IPS-18c (cell line): ENCODE measurements around the gene PCBP3.
A peak's percentile ranks its signal among the peaks of the same experiment; 100 is the strongest.
"Not testable (repeated sequence)": the region's sequence is repeated elsewhere in the genome, so short reads cannot be mapped to it uniquely, and the experiment has no call there.

Source experiments
- H3K4me3 ChIP-seq: 2 replicates; pipeline ENCODE4 v1.7.0; 2013; ENCODE audit warnings: low read depth, mild to moderate bottlenecking, low read length, moderate library complexity; ENCODE audit not compliant: insufficient read depth
- H3K9me3 ChIP-seq: one replicate; pipeline ENCODE4 v1.6.1; 2013; ENCODE audit warnings: mild to moderate bottlenecking, low read length, moderate library complexity; ENCODE audit not compliant: control insufficient read depth, insufficient read depth

The PCBP3 gene

DNA sequence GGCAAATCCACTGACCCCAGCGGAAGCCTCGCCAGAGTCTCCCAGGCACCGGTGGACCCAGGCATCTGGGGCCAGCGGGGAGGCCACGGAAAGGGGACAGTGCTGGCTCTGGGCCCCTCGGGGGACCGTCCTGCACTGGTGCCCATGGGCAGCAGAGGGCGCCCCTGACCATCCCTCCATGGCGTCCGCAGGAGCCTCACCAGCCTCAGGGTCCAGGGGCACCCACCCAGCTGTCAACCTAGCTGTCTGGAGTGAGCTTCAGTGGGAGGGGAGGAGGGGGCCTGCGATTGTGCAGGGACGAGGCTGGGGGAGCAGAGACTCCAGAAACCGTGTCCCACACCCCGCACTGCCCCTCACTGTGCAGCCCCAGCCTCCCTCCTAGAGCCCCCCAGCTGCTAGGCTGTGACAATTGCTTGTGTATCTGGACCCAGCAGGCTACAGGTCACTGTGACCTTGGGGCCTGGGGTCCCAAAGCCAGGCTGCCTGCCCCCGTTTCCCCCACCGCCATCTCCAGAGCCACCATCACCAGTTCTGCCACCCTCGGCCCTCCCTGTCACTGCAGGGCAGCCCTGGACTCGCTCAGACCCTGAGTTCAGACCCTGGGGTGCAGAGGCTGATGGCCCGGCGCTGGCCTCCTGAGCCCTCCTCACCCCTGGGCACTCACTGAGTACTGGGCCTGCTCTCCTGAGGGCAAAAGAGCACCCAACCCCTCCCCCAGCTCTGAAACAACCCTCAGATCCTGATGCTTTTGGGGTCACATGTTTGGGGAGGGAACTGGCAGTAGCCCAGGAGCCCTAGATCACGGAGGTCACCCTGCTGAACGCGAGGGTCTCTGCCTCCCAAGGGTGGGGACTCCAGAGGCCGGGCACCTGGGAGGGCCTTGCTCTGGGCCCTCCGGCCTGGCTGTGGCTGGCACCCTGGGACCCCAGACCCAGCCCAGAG lies 327.4 kb downstream of the PCBP3 start:
- no peak overlapping the region for H3K4me3 ChIP-seq
- no peaks in the 10 kb centered on the region for H3K9me3 ChIP-seq

DNA sequence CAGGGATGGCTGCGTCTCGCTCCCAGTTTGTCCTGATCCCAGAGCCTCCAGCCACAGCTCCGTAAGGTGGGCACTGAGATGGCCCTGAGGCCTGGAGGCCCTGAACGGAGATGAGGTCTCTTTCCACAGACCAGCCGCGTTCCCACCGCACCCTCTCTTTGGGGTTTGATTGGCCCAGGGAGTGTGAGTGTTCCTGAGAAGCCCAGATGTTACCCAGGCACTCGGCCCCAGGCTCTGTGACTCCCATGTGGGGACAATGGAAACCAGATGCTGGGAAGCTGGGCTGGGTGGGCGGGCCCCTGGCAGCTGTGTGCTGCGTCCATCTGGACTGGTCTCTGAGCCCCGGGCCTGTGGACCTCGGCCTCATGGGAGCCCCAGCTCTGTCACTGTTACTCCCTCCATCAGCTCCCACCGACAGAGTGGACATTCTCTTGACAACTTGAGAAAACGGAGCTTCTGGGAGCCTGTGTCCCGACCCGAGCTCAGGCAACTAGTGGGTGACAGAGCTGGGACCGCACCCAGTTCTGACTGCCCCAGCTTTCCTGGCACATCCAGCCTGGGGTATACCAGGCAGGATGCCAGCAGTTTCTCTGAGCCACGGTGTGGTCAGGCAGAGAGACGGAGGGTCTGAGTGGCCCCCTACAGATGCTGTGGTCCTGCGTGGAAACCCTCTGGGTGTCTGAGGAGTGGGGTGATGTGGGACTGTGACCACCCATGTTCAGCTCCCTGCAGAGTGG lies 328.3 kb downstream of the PCBP3 start:
- no peak overlapping the region for H3K4me3 ChIP-seq

DNA sequence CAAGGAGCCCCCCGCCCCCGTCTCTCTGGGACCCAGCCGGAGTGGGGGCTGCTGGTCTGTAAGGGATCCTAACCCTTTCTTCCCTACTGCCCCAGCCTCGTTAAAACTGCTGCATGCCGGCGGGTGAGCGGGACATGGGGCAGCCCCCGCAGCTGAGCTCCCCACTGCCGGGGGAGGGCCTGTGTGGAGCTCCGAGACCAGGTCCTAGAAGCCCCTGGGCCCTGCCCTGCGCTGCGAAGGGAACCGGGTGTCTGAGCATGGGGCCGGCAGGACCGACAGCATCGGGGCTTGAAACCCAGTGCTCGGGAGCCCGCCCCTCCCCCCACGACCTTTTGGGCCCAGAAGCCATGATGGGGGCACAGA lies 328.8 kb downstream of the PCBP3 start:
- Histone ChIP-seq H3K9me3 (no peaks in the 10 kb centered on the region), H3K4me3 (peak overlapping the region; percentile 66)

More for the DNA sequence above, 328.3 kb downstream of the PCBP3 start:
- H3K9me3 ChIP-seq, result no peaks in the 10 kb centered on the region

DNA sequence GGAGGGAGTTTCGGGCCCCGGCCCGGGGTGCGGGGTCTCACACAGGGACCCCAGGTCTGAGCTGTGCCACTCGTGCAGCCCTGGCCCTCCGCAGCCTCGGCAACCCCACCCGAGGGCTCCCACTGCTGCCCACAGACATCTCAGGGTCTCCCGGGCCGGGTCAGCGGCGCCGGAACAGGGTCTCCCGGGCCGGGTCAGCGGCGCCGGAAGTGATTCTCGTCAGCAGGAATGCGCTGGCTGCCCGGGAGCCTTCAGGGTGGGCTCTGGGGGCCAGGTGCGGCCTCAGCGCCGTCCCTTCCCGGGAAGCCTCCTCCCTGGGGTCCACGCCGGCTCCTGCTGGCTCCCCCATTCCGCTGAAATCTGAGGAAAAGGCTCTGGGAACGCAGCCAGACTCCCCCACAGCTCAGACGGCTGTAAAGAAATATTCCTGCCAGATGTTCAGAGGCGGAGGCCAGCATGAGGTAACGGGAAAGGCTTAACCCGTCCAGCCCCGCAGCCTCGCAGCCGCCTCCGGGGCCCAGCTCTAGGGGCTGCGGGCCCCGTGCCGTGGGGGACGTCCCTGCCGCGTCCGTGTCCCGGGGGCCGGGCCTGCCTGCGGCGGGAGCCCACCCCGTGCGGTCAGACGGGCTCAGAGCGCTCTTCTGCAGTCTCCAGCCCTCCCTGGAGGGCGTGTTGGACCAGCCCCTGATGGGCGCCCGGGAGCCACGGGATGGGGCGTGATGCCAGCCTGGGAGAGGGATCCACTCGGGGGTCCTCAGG lies 329.4 kb downstream of the PCBP3 start:
- Histone ChIP-seq H3K4me3 (peak overlapping the region; percentile 66), H3K9me3 (no peaks in the 10 kb centered on the region)

DNA sequence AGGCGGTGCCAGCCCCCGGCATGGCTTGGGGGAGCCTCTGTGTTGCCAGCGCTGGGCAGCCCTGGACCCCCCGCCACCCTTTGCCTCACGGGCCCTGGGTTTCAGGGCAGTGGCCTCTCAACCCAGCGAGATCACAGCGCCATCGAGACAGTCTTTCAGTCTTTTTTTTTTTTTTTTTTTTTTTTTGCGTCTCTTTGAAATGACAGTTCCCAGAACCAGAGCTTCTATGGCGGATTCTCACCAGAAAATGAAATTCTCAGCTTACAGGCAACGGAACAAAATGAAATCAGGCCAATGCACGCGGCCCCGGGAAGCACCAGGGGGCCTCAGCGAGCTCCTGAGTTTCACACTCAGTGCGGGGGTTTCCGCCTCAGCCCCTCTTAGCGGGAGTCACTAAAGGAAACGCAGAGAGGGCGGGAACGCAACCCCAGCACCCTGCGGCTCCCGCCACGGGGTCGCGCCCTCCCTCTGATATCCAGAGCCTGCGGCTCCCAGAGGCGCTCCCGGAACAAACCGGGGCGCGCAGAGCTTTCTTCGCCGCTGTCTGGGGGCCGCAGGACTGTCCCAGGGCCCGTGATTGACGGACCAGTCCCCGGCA lies 330.0 kb downstream of the PCBP3 start:
- Histone ChIP-seq H3K4me3 (peak overlapping the region; percentile 66), H3K9me3 (no peaks in the 10 kb centered on the region)

DNA sequence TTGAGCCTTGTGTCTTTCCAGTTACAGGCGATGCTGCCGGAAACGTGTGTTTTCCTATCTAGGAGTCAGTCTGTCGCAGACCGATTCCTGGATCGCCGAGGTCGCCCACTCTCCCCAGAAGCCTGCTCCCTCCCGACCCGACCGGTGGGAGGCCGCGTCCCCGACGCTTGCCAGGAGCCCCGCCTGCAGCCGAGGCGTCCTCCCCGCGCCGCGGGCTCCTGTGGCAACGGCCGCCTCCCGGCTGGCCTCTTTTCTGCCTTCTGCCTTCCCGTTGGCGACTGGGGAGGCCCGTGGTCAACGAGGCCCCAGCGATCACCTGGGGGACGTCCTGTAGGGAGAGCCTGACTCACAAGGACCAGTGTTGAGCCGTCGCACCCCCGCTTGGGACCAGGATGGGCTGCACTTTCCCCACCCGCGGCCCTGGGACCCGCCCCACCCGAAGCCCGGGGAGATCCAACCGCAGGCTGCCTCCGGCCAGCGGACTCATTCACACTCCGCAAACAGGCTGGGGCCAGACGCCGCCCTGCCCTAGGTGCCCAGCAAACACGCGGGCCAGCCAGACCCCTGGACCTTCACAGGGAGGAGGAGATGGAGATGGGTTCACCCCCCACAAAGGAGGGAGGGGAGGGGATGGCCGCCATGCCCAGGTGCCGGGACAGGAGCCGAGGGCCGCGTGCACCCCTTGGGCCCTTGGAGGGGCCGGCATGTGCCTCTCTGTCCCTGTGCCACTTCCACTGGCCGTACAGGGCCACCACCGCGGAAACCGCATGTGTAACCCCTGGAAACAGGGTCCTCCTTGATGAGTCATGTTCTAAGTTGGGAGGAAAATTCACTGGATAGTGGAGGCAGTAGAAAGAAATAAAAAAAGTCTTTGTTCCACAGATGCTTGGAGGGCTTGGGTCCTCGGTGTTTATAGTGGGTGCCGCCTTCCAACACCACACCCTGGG lies 330.8 kb downstream of the PCBP3 start:
- H3K4me3 ChIP-seq, result peak overlapping the region; percentile 66
- H3K9me3 ChIP-seq, result no peaks in the 10 kb centered on the region

DNA sequence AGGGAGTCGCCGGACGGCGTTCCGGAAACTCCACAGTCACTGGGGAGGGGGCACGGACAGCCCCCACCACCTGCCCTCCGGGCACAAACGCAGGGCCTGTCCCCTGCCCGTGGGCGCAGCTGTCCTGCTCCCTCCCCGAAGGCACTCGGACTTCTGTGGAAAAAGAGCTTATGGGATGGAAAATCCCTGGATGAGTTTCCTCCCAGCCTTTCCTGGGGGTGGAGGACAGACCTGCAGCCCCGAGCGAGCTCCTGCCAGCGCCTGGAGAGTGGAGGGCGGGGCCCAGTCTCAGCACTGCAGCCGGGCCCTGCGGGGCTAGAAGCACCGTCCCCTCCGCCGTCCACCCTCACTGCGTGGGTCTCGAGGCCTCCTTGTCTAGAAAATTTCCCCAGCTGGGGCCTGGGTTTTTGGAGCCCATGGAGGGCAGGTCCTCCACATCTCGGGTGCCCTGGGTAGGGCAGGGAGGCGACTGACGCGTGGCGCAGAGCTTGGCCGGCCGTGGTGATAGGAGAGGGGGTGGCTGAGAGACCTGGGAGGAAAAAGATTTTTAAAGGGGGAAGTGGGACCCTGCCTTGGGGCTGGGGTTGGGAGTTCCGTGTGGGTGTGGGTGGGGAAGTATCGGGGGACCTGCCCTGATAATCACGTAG lies 331.6 kb downstream of the PCBP3 start:
- H3K4me3 ChIP-seq, result peak overlapping the region; percentile 66; the same call in 1 of the 2 replicates
- no peaks in the 10 kb centered on the region for H3K9me3 ChIP-seq

DNA sequence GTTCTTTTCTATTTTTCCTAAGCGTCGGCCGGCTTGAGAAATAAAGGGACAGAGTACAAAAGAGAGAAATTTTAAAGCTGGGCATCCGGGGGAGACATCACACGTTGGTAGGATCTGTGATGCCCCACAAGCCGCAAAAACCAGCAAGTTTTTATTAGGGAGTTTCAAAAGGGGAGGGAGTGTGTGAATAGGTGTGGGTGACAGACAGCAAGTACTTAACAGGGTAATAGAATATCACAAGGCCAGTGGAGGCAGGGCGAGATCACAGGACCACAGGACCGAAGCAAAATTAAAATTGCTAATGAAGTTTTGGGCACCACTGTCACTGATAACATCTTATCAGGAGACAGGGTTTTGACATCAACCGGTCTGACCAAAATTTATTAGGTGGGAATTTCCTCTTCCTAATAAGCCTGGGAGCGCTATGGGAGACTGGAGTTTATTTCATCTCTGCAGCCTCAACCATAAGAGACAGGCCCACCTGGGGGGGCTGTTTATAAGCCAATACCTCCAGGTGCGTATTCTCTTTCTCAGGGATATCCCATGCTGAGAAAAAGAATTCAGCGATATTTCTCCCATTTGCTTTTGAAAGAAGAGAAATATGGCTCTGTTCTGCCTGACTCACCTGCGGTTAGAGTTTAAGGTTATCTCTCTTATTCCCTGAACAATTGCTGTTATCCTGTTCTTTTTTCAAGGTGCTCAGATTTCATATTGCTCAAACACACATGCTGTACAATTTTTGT lies 332.3 kb downstream of the PCBP3 start:
- H3K9me3 ChIP-seq, result not testable (repeated sequence)
- peak overlapping the region; percentile 66; the same call in 1 of the 2 replicates for H3K4me3 ChIP-seq

DNA sequence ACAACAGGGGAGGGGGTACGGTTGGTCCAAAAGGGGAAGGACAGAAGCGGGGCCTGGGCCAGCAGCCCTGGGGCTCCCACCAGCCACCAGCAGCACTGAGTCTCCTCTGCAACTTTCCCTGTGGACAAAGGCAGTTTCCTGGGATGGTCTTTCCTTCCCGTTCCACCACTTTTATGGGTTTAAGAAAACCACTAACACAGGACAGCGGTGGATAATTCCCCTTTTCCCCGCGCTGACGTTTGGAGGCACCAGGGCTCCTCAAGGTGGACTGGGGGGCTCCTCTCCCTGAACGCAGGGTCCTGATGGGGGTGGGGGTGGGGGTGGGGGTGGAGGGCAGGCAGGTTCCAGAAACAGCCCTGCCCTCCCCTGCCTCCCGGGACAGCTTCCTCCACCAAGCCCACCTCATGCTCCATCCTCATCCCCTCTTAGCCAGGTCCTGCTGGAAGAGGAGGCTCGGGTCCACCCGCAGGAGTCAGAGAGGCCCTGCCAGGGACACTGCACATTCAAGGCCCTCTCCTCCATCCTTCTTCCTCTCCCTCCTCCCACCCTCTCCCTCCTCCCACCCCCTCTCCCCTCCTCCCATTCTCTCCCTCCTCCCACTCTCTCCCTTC lies 333.3 kb downstream of the PCBP3 start:
- H3K9me3 ChIP-seq, result no peaks in the 10 kb centered on the region
- H3K4me3 ChIP-seq, result no peak overlapping the region

DNA sequence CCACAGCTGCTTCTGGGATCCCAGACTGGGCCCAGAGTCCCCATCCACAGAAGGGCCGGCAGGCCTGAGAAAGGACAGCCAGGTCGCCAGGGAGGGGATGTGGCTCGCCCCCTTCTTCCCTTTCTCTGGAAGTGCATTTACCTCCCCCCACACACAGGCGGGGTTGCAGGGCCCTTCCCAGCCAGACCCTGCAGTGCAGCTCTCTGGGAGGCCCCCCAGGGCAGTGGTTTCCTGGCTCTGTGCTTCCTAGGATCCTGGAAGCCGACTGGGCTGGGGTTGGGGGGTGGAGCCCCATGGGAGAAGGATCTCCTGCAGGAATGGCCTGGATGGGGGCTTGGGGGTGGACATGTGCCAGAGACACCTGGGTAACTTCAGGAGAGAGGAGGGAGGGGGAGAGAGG lies 333.9 kb downstream of the PCBP3 start:
- H3K9me3 ChIP-seq, result no peaks in the 10 kb centered on the region
- peak overlapping the region; percentile 20; the same call in 1 of the 2 replicates for H3K4me3 ChIP-seq

DNA sequence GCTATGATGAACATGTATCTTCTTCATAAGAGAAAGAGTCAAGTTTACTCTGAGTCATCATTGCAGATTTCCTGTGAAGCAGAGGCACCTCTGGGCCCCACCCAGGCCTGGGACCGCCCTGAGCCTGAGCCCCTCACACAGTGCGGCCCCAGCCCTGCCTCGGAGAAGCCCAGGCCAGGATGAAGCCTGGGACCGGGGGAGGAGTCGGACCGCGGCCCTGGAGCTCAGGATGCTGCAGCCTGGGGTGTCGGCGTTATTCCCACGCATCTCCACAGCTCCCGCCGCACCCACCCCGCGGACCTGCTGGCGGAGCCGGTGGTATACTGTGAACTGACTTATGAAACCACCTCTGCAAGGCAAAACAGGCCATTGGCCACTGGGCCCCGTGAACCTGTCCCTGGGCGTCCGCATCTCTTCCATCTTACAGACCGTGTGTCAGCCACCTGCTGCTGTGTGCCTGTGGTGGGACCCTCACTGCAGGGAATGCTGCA lies 335.7 kb downstream of the PCBP3 start:
- Histone ChIP-seq H3K9me3 (no peaks in the 10 kb centered on the region), H3K4me3 (no peak overlapping the region)

DNA sequence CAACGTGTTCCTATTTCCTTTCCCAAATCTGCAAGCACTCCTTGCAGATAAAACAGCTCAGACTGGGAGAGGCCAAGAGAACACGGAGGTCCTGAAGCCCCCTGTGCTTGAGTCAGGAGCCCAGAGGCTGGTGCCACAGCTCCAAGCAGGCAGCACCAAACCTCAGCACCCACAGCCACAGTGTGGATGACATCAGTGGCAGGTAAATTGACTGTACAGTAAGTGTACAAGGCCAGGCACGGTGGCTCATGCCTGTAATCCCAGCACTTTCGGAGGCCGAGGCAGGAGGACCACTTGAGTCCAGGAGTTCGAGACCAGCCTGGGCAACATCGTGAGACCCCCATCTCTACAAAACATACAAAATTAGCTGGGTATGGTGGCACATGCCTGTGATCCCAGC lies 336.1 kb downstream of the PCBP3 start:
- no peaks in the 10 kb centered on the region for H3K9me3 ChIP-seq
- no peak overlapping the region for H3K4me3 ChIP-seq

DNA sequence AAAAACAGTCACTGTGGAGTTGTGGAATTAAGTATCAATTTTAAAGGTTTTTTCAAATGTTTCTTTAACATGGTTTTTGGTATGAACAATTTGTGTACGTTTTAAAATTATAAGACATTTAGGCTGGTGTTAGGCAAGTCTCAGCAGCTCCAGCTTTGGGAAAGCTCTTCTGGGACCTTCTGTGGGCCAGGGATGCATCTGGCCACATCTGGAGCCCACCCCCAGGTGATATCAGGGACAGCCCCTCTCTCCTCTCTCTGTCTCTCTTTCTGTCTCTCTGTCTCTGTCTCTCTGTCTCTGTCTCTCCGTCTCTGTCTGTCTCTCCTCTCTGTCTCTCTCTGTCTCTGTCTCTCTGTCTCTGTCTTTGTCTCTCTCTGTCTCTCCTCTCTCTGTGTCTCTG lies 336.7 kb downstream of the PCBP3 start:
- no peaks in the 10 kb centered on the region for H3K9me3 ChIP-seq
- no peak overlapping the region for H3K4me3 ChIP-seq

DNA sequence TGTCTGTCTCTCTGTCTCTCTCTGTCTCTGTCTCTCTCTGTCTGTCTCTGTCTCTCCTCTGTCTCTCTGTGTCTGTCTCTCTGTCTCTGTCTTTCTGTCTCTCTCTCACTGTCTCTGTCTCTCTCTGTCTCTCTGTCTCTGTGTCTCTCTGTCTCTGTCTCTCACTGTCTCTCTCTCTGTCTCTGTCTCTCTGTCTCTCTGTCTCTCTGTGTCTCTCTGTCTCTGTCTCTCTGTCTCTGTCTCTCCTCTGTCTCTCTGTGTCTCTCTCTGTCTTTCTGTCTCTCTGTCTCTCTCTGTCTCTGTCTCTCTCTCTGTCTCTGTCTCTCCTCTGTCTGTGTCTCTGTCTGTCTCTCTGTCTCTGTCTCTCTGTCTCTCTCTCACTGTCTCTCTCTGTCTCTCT lies 337.2 kb downstream of the PCBP3 start:
- Histone ChIP-seq H3K4me3 (no peak overlapping the region), H3K9me3 (no peaks in the 10 kb centered on the region)
